ENCODE data around the gene AATF.

Gene AATF

GRCh38 chr17:36979565-36979941 lies 30.8 kb downstream of the AATF start:
- Histone ChIP-seq H3K27me3 (ENCODE audit: insufficient read depth, poor library complexity, severe bottlenecking) (no peaks in the 10 kb centered on the region), H3K4me3 (replicated peaks; ENCODE audit: insufficient read depth, low read length) (no peak overlapping the region), H3K27ac (replicated peaks) (no peak overlapping the region)
- no peak for TF ChIP-seq GABPA (IDR thresholded peaks at IDR 0.05; ENCODE audit: low read depth)
- TF ChIP-seq, protein P1, sequence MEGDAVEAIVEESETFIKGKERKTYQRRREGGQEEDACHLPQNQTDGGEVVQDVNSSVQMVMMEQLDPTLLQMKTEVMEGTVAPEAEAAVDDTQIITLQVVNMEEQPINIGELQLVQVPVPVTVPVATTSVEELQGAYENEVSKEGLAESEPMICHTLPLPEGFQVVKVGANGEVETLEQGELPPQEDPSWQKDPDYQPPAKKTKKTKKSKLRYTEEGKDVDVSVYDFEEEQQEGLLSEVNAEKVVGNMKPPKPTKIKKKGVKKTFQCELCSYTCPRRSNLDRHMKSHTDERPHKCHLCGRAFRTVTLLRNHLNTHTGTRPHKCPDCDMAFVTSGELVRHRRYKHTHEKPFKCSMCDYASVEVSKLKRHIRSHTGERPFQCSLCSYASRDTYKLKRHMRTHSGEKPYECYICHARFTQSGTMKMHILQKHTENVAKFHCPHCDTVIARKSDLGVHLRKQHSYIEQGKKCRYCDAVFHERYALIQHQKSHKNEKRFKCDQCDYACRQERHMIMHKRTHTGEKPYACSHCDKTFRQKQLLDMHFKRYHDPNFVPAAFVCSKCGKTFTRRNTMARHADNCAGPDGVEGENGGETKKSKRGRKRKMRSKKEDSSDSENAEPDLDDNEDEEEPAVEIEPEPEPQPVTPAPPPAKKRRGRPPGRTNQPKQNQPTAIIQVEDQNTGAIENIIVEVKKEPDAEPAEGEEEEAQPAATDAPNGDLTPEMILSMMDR (IDR thresholded peaks at IDR 0.05; ENCODE audit: insufficient read depth, low read length) = no peak
- no peak for TF ChIP-seq SPI1 (IDR thresholded peaks at IDR 0.05; ENCODE audit: borderline replicate concordance, low read depth)
- TF ChIP-seq REST (IDR thresholded peaks at IDR 0.05; ENCODE audit: insufficient replicate concordance, low read depth) = no peak
- TF ChIP-seq POLR2AphosphoS5 (IDR thresholded peaks at IDR 0.05; ENCODE audit: low read depth) = no peak
- no peak for DNase-seq (ENCODE audit: low read depth in 1 of 2, low spot score in 1 of 2)

GRCh38 chr17:36980280-36980761 lies 31.6 kb downstream of the AATF start:
- TF ChIP-seq SPI1 (IDR thresholded peaks at IDR 0.05; ENCODE audit: borderline replicate concordance, low read depth) = no peak
- TF ChIP-seq, protein P1 (IDR thresholded peaks at IDR 0.05; ENCODE audit: insufficient read depth, low read length) = no peak
- no peak for TF ChIP-seq REST (IDR thresholded peaks at IDR 0.05; ENCODE audit: insufficient replicate concordance, low read depth)
- TF ChIP-seq POLR2AphosphoS5 (IDR thresholded peaks at IDR 0.05; ENCODE audit: low read depth) = no peak
- H3K4me3 ChIP-seq (replicated peaks; ENCODE audit: insufficient read depth, low read length) = no peak overlapping the region
- H3K27ac ChIP-seq (replicated peaks) = no peak overlapping the region
- no peaks in the 10 kb centered on the region for H3K27me3 ChIP-seq (ENCODE audit: insufficient read depth, poor library complexity, severe bottlenecking)
- no peak for DNase-seq (ENCODE audit: low read depth in 1 of 2, low spot score in 1 of 2)

DNA sequence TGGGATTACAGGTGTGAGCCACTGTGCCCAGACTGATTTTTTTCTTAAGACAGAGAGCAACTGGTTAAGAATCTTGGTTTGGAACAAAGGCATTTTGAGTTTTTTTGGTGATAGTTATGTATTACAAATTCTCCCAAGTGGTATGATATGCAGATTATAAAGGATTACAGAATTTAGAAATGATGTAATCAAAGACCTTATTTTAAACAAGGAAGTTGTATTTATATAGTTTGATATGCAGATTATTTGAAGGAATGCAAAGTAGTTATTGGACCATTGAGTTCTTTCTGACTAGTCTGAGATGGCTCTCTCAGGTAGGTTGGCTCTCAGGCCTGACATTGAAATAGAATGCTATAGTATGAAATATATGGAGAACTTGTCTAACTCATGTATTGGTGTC lies 34.9 kb downstream of the AATF start:
- DNase-seq (ENCODE audit: low read depth in 1 of 2, low spot score in 1 of 2) = no peak
- H3K4me3 ChIP-seq (replicated peaks; ENCODE audit: insufficient read depth, low read length) = no peak overlapping the region
- H3K27me3 ChIP-seq (ENCODE audit: insufficient read depth, poor library complexity, severe bottlenecking) = no peaks in the 10 kb centered on the region
- no peak for TF ChIP-seq GABPA (IDR thresholded peaks at IDR 0.05; ENCODE audit: low read depth)
- TF ChIP-seq, protein P1 (IDR thresholded peaks at IDR 0.05; ENCODE audit: insufficient read depth, low read length) = no peak
- TF ChIP-seq SPI1 (IDR thresholded peaks at IDR 0.05; ENCODE audit: borderline replicate concordance, low read depth) = no peak
- TF ChIP-seq REST (IDR thresholded peaks at IDR 0.05; ENCODE audit: insufficient replicate concordance, low read depth) = no peak
- TF ChIP-seq POLR2AphosphoS5 (IDR thresholded peaks at IDR 0.05; ENCODE audit: low read depth) = no peak
- no peak overlapping the region for H3K27ac ChIP-seq (replicated peaks)

Data from HL-60 (cell line).